Kidney capillary endothelial cell (primary cell): ENCODE results near the gene PLEKHM3.
A peak's percentile ranks its signal among the peaks of the same experiment; 100 is the strongest.
"Not testable (repeated sequence)": the region's sequence is repeated elsewhere in the genome, so short reads cannot be mapped to it uniquely, and the experiment has no call there.

Source experiments
- DNase-seq: peaks from one replicate; pipeline ENCODE4 v3.0.0-alpha.2; 2018; ENCODE audit warnings: low spot score

PLEKHM3 gene

GRCh38 chr2:208036357-208036756 lies 11.0 kb upstream of the PLEKHM3 start:
- DNase-seq: no peak

GRCh38 chr2:208034503-208035140 lies 9.3 kb upstream of the PLEKHM3 start:
- DNase-seq: no peak

- peak; percentile 16 for DNase-seq
Measured at GRCh38 chr2:208033701-208034502, 8.6 kb upstream of the PLEKHM3 start.

- DNase-seq: no peak
Measured at GRCh38 chr2:208031608-208032019, 6.3 kb upstream of the PLEKHM3 start.

- no peak for DNase-seq
Measured at GRCh38 chr2:208025814-208026184, 472 bp upstream of the PLEKHM3 start.

- DNase-seq: no peak
Measured at GRCh38 chr2:208024091-208024490, 1.2 kb downstream of the PLEKHM3 start.

- DNase-seq: no peak
Measured at GRCh38 chr2:208020253-208020652, 5.1 kb downstream of the PLEKHM3 start.

- DNase-seq: not testable (repeated sequence)
Measured at GRCh38 chr2:208018124-208018712, 7.1 kb downstream of the PLEKHM3 start.

- no peak for DNase-seq
Measured at GRCh38 chr2:208017721-208018120, 7.6 kb downstream of the PLEKHM3 start.

- no peak for DNase-seq
Measured at GRCh38 chr2:208015475-208015874, 9.9 kb downstream of the PLEKHM3 start.

GRCh38 chr2:208013285-208014178 lies 11.8 kb downstream of the PLEKHM3 start:
- peak; percentile 85 for DNase-seq

- DNase-seq: no peak
Measured at GRCh38 chr2:208012449-208012848, 12.9 kb downstream of the PLEKHM3 start.

- DNase-seq: no peak
Measured at GRCh38 chr2:208010506-208010905, 14.8 kb downstream of the PLEKHM3 start.

GRCh38 chr2:208006833-208007232 lies 18.5 kb downstream of the PLEKHM3 start:
- DNase-seq: peak; percentile 23

GRCh38 chr2:208006337-208006736 lies 19.0 kb downstream of the PLEKHM3 start:
- no peak for DNase-seq

- DNase-seq: no peak
Measured at GRCh38 chr2:208001924-208002323, 23.4 kb downstream of the PLEKHM3 start.

GRCh38 chr2:208000701-208001395 lies 24.5 kb downstream of the PLEKHM3 start:
- DNase-seq: no peak

- no peak for DNase-seq
Measured at GRCh38 chr2:207996848-207997247, 28.5 kb downstream of the PLEKHM3 start.

- no peak for DNase-seq
Measured at GRCh38 chr2:207995887-207996286, 29.4 kb downstream of the PLEKHM3 start.

GRCh38 chr2:207993151-207993763 lies 32.1 kb downstream of the PLEKHM3 start:
- DNase-seq: peak; percentile 32

- no peak for DNase-seq
Measured at GRCh38 chr2:207991944-207992343, 33.4 kb downstream of the PLEKHM3 start.
